GM18867 (cell line): ENCODE results near the gene BUB1.
"Not testable (repeated sequence)": the region's sequence is repeated elsewhere in the genome, so short reads cannot be mapped to it uniquely, and the experiment has no call there.

ENCODE experiments used
- ATAC-seq: cut with Tn5 transposase; IDR thresholded peaks from one replicate; pipeline ENCODE4 v1.9.1; 2021; ENCODE audit warnings: mild to moderate bottlenecking, moderate library complexity; ENCODE audit not compliant: unreplicated experiment

Gene BUB1

GRCh38 chr2:110605057-110605456 lies 72.8 kb downstream of the BUB1 start:
- not testable (repeated sequence) for ATAC-seq

GRCh38 chr2:110603917-110604591 lies 73.8 kb downstream of the BUB1 start:
- not testable (repeated sequence) for ATAC-seq

GRCh38 chr2:110602139-110602538 lies 75.7 kb downstream of the BUB1 start:
- not testable (repeated sequence) for ATAC-seq

- ATAC-seq = not testable (repeated sequence)
These were observed 85.9 kb downstream of the BUB1 start for GRCh38 chr2:110591973-110592372.

GRCh38 chr2:110589677-110590330 lies 88.1 kb downstream of the BUB1 start:
- not testable (repeated sequence) for ATAC-seq

GRCh38 chr2:110588520-110588919 lies 89.3 kb downstream of the BUB1 start:
- ATAC-seq = not testable (repeated sequence)
